Measurements from ENCODE around the gene RPIA. TPM values are rescaled to one million over a fixed set of nuclear protein-coding genes. Genes with fewer than 3 reads are reported as not detected.

The RPIA gene
- total and polyA plus RNA-seq, 9 of the 15 experiments (the other 6 are each of a cell fraction or from before 2014, with no cell fraction given) = 7.8 to 41.2 (median 25.8) TPM

DNA sequence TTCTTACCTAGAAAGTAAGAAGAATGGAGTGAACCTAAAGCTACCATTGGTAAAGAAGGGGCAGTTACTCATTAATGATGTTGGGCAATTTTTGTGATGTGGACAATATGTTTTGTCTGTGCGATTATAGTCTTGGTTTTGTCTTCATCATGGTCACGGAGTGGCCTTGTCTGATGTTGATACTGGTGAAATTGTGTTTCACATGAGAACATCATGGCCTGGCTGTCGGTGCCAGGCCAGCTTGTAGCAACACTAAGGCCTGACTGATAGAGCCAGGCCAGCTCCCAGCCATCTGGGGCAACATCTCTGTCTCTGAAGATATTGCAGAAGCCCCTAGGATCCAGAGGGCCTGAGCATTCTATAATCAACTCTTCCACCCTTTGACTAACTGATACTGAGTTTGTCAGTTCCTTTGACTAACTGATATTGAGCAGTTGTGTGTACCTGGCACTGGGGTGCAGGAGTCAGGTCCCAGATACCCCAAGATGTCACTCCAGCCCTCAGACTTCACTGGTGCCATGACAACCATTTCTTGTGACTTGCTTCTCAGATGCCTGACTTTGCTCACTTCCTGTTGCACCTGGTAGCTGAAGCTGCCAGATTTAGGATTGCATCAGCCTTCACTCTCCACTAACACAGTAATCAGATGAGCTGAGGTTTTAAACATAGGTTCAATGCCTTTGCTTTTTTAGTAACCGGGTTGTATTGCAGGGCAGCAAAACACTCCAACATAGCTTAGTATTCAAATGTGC lies 62.5 kb downstream of the RPIA start (continued):
- TF ChIP-seq JUND (IDR thresholded peaks at IDR 0.05; ENCODE audit: borderline replicate concordance, low read depth, low read length) (0 out of 2 replicates have a peak, but pooled peaks have one; percentile 3), JUND (tag; IDR thresholded peaks at IDR 0.05; ENCODE audit: borderline replicate concordance, low read depth, low read length) (no peak), ATF3 (IDR thresholded peaks at IDR 0.05) (peak; percentile 90), ATF3 (CRISPR knock-in tag; conservative IDR thresholded peaks at IDR 0.05) (no peak), ZZZ3 (IDR thresholded peaks at IDR 0.05) (no peak), ZNF584 (CRISPR knock-in tag; IDR thresholded peaks at IDR 0.05; ENCODE audit: low read depth) (0 out of 2 replicates have a peak, but pooled peaks have one; percentile 60), MAZ (CRISPR knock-in tag; conservative IDR thresholded peaks at IDR 0.05 in 1 of 2, IDR thresholded peaks at IDR 0.05 in 1 of 2) (no peak), TRIM24 (IDR thresholded peaks at IDR 0.05) (peak in 1 of 2 experiments; percentile 21; a peak in 2 of 4 replicates), GABPA (tag; conservative IDR thresholded peaks at IDR 0.05; ENCODE audit: low read depth) (peak; percentile 40; the same call in 1 of the 2 replicates), GABPB1 (CRISPR knock-in tag; IDR thresholded peaks at IDR 0.05) (no peak), CC2D1A (IDR thresholded peaks at IDR 0.05) (no peak), CEBPB (tag; IDR thresholded peaks at IDR 0.05) (peak; percentile 54), LEF1 (IDR thresholded peaks at IDR 0.05) (peak; percentile 18; the same call in 1 of the 2 replicates), ZSCAN32 (CRISPR knock-in tag; IDR thresholded peaks at IDR 0.05) (0 out of 2 replicates have a peak, but pooled peaks have one; percentile 71), ATF7 (IDR thresholded peaks at IDR 0.05) (peak; percentile 68; the same call in 1 of the 2 replicates), MYC (IDR thresholded peaks at IDR 0.05; ENCODE audit: low read depth, low read length) (0 out of 2 replicates have a peak, but pooled peaks have one; percentile 20), MYC (CRISPR knock-in tag; IDR thresholded peaks at IDR 0.05; ENCODE audit: borderline replicate concordance, low read depth) (no peak), RFX1 (IDR thresholded peaks at IDR 0.05) (peak; percentile 79)
- TF ChIP-seq, protein P1, sequence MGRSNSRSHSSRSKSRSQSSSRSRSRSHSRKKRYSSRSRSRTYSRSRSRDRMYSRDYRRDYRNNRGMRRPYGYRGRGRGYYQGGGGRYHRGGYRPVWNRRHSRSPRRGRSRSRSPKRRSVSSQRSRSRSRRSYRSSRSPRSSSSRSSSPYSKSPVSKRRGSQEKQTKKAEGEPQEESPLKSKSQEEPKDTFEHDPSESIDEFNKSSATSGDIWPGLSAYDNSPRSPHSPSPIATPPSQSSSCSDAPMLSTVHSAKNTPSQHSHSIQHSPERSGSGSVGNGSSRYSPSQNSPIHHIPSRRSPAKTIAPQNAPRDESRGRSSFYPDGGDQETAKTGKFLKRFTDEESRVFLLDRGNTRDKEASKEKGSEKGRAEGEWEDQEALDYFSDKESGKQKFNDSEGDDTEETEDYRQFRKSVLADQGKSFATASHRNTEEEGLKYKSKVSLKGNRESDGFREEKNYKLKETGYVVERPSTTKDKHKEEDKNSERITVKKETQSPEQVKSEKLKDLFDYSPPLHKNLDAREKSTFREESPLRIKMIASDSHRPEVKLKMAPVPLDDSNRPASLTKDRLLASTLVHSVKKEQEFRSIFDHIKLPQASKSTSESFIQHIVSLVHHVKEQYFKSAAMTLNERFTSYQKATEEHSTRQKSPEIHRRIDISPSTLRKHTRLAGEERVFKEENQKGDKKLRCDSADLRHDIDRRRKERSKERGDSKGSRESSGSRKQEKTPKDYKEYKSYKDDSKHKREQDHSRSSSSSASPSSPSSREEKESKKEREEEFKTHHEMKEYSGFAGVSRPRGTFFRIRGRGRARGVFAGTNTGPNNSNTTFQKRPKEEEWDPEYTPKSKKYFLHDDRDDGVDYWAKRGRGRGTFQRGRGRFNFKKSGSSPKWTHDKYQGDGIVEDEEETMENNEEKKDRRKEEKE (IDR thresholded peaks at IDR 0.05; ENCODE audit: borderline replicate concordance in 1 of 2, control insufficient read depth in 1 of 2, low read depth in 2 of 2, low read length in 1 of 2) = no peak
- TF ChIP-seq, protein P2, sequence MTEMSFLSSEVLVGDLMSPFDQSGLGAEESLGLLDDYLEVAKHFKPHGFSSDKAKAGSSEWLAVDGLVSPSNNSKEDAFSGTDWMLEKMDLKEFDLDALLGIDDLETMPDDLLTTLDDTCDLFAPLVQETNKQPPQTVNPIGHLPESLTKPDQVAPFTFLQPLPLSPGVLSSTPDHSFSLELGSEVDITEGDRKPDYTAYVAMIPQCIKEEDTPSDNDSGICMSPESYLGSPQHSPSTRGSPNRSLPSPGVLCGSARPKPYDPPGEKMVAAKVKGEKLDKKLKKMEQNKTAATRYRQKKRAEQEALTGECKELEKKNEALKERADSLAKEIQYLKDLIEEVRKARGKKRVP (CRISPR knock-in tag; IDR thresholded peaks at IDR 0.05) = peak; percentile 83
- TF ChIP-seq, protein P3, sequence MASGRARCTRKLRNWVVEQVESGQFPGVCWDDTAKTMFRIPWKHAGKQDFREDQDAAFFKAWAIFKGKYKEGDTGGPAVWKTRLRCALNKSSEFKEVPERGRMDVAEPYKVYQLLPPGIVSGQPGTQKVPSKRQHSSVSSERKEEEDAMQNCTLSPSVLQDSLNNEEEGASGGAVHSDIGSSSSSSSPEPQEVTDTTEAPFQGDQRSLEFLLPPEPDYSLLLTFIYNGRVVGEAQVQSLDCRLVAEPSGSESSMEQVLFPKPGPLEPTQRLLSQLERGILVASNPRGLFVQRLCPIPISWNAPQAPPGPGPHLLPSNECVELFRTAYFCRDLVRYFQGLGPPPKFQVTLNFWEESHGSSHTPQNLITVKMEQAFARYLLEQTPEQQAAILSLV (tag; IDR thresholded peaks at IDR 0.05) = peak; percentile 67; the same call in 1 of the 2 replicates
